ENCODE measurements around the gene SEMA5A. TPM values are rescaled to one million over a fixed set of nuclear protein-coding genes. Genes with fewer than 3 reads are reported as not detected.
"Not testable (repeated sequence)": the region's sequence is repeated elsewhere in the genome, so short reads cannot be mapped to it uniquely, and the experiment has no call there.

SEMA5A gene
- total RNA-seq, 1 experiment from 2014 or later: not detected

DNA sequence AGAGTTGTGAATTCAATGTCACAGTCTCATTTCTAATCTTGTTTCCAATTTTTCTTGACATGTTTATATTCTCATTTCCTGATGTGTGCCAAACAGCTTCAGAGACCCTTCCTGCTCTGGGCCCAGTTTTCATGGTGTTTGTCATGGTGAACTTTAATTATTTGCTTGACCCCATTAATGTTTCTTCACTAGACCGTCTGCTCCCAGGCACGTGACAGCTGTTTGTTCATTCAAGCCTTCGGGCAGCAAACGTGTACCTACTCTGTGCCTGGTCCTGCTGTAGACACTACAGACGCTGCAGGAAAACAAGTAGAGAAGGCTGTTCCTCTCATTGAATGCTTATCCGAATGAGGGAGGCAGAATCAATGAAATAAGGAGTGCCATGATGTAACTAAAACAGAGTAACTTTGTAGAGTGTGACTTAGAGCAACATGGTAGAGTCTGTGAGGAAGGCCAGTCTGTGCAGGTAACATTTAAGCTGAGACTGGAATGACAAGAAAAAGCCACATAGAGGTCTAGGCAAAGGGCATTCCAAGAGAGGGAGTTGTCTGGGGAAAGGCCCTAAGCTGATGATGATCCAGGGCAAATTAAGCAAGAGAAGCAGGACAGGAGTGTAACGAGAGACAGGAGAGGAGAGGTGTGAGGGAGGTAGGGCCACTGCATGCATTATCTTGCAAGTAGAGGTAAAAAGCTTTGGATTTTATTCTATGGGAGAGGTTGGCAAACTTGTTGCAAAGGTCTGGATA lies 191.4 kb downstream of the SEMA5A start:
- Histone ChIP-seq H3K27me3 (no peaks in the 10 kb centered on the region), H3K27ac (no peak overlapping the region), H3K36me3 (no peaks in the 10 kb centered on the region), H3K9me3 (replicated peaks) (no peaks in the 10 kb centered on the region), H3K4me1 (no peaks in the 10 kb centered on the region), H3K4me3 (no peak overlapping the region)
- no peak for DNase-seq

DNA sequence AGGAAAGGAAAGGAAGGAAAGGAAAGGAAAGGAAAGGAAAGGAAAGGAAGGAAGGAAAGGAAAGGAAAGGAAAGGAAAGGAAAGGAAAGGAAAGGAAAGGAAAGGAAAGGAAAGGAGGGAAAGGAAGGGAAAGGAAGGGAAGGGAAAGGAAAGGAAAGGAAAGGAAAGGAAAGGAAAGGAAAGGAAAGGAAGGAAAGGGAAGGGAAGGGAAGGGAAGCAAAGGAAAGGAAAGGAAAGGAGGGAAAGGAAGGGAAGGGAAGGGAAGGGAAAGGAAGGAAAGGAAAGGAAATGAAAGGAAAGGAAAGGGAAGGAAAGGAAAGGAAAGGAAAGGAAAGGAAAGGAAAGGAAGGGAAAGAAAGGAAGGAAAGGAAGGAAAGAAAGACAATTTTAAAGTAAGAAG lies 192.8 kb downstream of the SEMA5A start:
- H3K27ac ChIP-seq; H3K4me3 ChIP-seq; H3K9me3 ChIP-seq (replicated peaks); DNase-seq; H3K36me3 ChIP-seq; H3K4me1 ChIP-seq; H3K27me3 ChIP-seq: not testable (repeated sequence)

- H3K27ac ChIP-seq: no peak overlapping the region
- H3K36me3 ChIP-seq: no peaks in the 10 kb centered on the region
- no peaks in the 10 kb centered on the region for H3K9me3 ChIP-seq (replicated peaks)
- no peaks in the 10 kb centered on the region for H3K4me1 ChIP-seq
- H3K27me3 ChIP-seq: no peaks in the 10 kb centered on the region
- H3K4me3 ChIP-seq: no peak overlapping the region
- DNase-seq: no peak
These were observed 194.3 kb downstream of the SEMA5A start for GRCh38 chr5:9351546-9351945.

GRCh38 chr5:9350301-9350797 lies 195.5 kb downstream of the SEMA5A start:
- no peaks in the 10 kb centered on the region for H3K9me3 ChIP-seq (replicated peaks)

GRCh38 chr5:9348401-9348996 lies 197.4 kb downstream of the SEMA5A start:
- Histone ChIP-seq H3K4me3 (no peak overlapping the region), H3K4me1 (no peaks in the 10 kb centered on the region), H3K9me3 (replicated peaks) (no peaks in the 10 kb centered on the region), H3K27me3 (no peaks in the 10 kb centered on the region), H3K27ac (no peak overlapping the region), H3K36me3 (no peaks in the 10 kb centered on the region)
- DNase-seq: no peak

More at GRCh38 chr5:9350301-9350797, 195.5 kb downstream of the SEMA5A start:
- Histone ChIP-seq H3K27ac (no peak overlapping the region), H3K4me1 (no peaks in the 10 kb centered on the region), H3K4me3 (no peak overlapping the region), H3K36me3 (no peaks in the 10 kb centered on the region), H3K27me3 (no peaks in the 10 kb centered on the region)
- no peak for DNase-seq

DNA sequence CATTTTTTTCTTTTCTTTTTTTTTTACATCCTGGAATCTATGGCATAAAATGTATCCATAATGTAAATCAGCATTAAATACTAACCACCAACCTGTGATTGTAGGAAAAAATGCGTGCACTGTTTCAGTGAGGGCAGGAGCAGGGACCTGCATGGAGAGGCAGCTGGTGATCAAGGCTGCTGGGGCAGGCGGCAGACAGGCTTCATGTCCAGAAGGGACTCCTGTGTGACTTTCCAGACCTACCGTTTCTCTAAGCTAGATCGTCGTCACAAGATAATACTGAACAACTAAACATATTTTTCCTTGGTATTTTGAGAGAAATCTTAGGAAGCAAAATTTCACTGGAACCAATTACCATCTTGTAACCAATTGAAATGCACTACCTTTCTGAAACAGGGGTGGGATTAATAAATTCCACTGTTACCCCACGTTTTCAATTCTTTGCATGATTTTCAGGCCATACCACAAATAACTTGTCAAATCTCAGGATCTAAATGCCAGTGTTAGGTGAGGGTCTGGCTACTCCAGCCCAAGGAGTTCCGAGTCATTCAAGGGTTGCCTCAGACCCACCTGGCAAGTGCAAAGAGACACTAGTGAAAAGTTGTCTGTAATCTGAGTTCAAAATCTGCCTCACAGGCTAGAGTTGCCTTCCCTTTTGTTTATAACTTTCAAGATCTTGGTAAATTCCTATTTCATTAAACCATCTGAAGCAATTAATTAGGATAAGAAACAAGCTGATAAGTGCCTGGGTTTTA lies 198.2 kb downstream of the SEMA5A start:
- Histone ChIP-seq H3K27me3 (no peaks in the 10 kb centered on the region), H3K4me3 (no peak overlapping the region), H3K27ac (no peak overlapping the region), H3K9me3 (replicated peaks) (no peaks in the 10 kb centered on the region), H3K36me3 (no peaks in the 10 kb centered on the region), H3K4me1 (no peaks in the 10 kb centered on the region)
- no peak for DNase-seq

DNA sequence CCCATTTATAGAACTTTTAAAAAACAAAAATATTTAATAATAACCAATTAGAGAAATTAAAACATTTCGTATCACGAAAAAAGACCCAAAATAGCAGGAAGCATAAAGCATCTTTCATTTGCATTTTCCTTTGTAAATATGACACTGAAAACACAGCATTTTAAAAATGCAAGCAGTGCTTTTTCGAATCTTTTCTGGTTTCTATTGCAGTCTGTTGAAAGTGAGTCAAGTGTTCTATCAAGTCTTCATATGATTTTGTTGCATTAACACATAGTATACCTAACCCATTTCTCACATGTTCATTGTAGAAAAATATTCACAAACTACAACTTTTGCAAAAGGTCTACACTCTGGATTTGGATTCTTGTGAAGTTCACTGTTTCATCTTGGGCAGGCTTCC lies 198.8 kb downstream of the SEMA5A start:
- Histone ChIP-seq H3K27ac (no peak overlapping the region), H3K4me3 (no peak overlapping the region), H3K4me1 (no peaks in the 10 kb centered on the region), H3K27me3 (no peaks in the 10 kb centered on the region), H3K9me3 (replicated peaks) (no peaks in the 10 kb centered on the region), H3K36me3 (no peaks in the 10 kb centered on the region)
- no peak for DNase-seq

DNA sequence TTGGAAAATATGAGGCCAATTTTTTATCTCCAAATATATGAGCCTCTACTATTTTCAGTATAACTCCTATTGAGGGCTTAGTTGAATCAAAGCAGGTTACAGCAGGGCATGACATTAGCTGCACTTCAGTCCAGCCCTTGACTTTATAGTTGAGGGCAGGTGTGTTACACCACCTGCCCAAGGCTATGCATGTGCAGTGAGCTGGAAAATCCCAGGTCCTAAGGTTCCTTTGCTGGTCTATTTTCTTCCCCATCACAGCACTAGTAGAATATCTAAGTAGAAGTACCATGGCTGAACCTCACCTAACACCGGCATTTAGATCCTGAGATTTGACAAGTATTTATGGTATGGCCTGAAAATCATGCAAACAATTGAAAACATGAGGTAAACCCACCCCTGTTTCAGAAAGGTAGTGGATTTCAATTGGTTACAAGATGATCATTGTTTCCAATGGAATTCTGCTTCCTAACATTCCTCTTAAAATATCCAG lies 201.1 kb downstream of the SEMA5A start:
- Histone ChIP-seq H3K36me3 (no peaks in the 10 kb centered on the region), H3K27ac (no peak overlapping the region), H3K9me3 (replicated peaks) (no peaks in the 10 kb centered on the region), H3K4me3 (no peak overlapping the region), H3K27me3 (no peaks in the 10 kb centered on the region), H3K4me1 (no peaks in the 10 kb centered on the region)
- DNase-seq: no peak

DNA sequence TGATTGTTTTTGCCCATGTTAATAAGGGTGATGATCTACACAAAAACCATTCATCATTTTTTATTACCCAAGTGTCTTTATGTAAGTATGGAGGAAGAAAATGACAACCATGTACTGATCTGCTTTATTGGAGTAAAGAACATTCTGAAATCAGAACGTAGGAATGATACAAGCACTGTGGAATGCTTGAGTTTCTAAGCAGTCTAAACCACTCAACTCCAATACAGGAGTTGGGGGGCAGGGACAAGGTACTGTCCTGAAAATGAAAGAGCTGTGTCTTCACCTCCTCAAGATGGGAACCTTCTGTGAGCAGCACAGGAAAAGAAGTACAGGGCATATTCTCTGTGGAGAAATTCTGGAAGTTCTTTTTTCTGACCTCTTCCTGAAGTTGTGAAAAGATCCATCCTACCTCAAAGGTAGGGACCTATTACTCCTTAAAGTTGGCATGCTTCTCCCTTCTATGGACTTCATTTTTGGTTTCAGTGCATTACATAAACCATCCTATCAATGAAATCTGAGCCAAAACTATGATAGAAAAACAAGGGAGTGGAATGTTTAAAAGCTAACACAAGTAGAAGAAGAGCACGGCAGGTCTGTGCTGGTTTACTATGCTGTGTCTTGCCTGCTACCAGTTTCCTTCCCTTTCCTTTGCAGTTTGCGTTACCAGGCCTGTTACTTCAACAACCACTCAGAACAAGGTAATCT lies 202.6 kb downstream of the SEMA5A start:
- no peaks in the 10 kb centered on the region for H3K9me3 ChIP-seq (replicated peaks)
- no peaks in the 10 kb centered on the region for H3K36me3 ChIP-seq
- no peak overlapping the region for H3K4me3 ChIP-seq
- H3K4me1 ChIP-seq: no peaks in the 10 kb centered on the region
- H3K27ac ChIP-seq: no peak overlapping the region
- H3K27me3 ChIP-seq: no peaks in the 10 kb centered on the region
- DNase-seq: no peak

GRCh38 chr5:9342161-9342787 lies 203.6 kb downstream of the SEMA5A start:
- Histone ChIP-seq H3K27ac (no peak overlapping the region), H3K4me3 (no peak overlapping the region), H3K27me3 (no peaks in the 10 kb centered on the region), H3K4me1 (no peaks in the 10 kb centered on the region), H3K36me3 (no peaks in the 10 kb centered on the region), H3K9me3 (replicated peaks) (no peaks in the 10 kb centered on the region)
- DNase-seq: no peak

- H3K4me1 ChIP-seq: no peaks in the 10 kb centered on the region
- H3K9me3 ChIP-seq (replicated peaks): no peaks in the 10 kb centered on the region
- DNase-seq: no peak
- H3K36me3 ChIP-seq: no peaks in the 10 kb centered on the region
- H3K4me3 ChIP-seq: no peak overlapping the region
- H3K27ac ChIP-seq: no peak overlapping the region
- H3K27me3 ChIP-seq: no peaks in the 10 kb centered on the region
These were observed 205.8 kb downstream of the SEMA5A start for GRCh38 chr5:9340085-9340484.

GRCh38 chr5:9339206-9339818 lies 206.6 kb downstream of the SEMA5A start:
- no peaks in the 10 kb centered on the region for H3K27me3 ChIP-seq
- H3K4me1 ChIP-seq: no peaks in the 10 kb centered on the region
- H3K4me3 ChIP-seq: no peak overlapping the region
- DNase-seq: peak in 1 of 2 experiments; percentile 42
- H3K9me3 ChIP-seq (replicated peaks): no peaks in the 10 kb centered on the region
- no peaks in the 10 kb centered on the region for H3K36me3 ChIP-seq
- no peak overlapping the region for H3K27ac ChIP-seq

GRCh38 chr5:9338796-9339195 lies 207.1 kb downstream of the SEMA5A start:
- Histone ChIP-seq H3K27me3 (no peaks in the 10 kb centered on the region), H3K27ac (no peak overlapping the region), H3K36me3 (no peaks in the 10 kb centered on the region), H3K4me3 (no peak overlapping the region), H3K9me3 (replicated peaks) (no peaks in the 10 kb centered on the region), H3K4me1 (no peaks in the 10 kb centered on the region)
- DNase-seq: no peak
